ENCODE data around the gene MIF4GD. TPM values are rescaled to one million over a fixed set of nuclear protein-coding genes. Genes with fewer than 3 reads are reported as not detected.

MIF4GD gene
- total and polyA plus RNA-seq, 9 of the 15 experiments (the other 6 are each of a cell fraction or from before 2014, with no cell fraction given) = 11.8 to 63.8 (median 28.1) TPM

GRCh38 chr17:75238684-75239191 lies 32.3 kb downstream of the MIF4GD start (continued):
- peak; percentile 88 to 94 (median 88) for TF ChIP-seq CTCF (IDR thresholded peaks at IDR 0.05 in 2 of 3, conservative IDR thresholded peaks at IDR 0.05 in 1 of 3; ENCODE audit: insufficient read depth in 2 of 3, low read depth in 1 of 3, low read length in 3 of 3)
- peak; percentile 60 for TF ChIP-seq SUPT5H (IDR thresholded peaks at IDR 0.05)
- TF ChIP-seq POLR2AphosphoS5 (IDR thresholded peaks at IDR 0.05; ENCODE audit: control insufficient read depth, insufficient read depth, low read depth, low read length) = peak; percentile 50; the same call in 1 of the 2 replicates
- TF ChIP-seq DMBX1 (CRISPR knock-in tag; IDR thresholded peaks at IDR 0.05; ENCODE audit: borderline replicate concordance) = no peak
- TF ChIP-seq DIDO1 (tag; IDR thresholded peaks at IDR 0.05; ENCODE audit: low read depth) = no peak
- 0 out of 2 replicates have a peak, but pooled peaks have one; percentile 28 for TF ChIP-seq CC2D1A (IDR thresholded peaks at IDR 0.05)
- TF ChIP-seq TFAP4 (CRISPR knock-in tag; IDR thresholded peaks at IDR 0.05; ENCODE audit: borderline replicate concordance) = peak; percentile 19; the same call in 1 of the 2 replicates
- peak; percentile 57; the same call in 1 of the 2 replicates for TF ChIP-seq SP1 (CRISPR knock-in tag; IDR thresholded peaks at IDR 0.05)
- TF ChIP-seq ZC3H4 (CRISPR knock-in tag; IDR thresholded peaks at IDR 0.05; ENCODE audit: borderline replicate concordance) = 0 out of 2 replicates have a peak, but pooled peaks have one; percentile 31
- TF ChIP-seq THRAP3 (IDR thresholded peaks at IDR 0.05; ENCODE audit: borderline replicate concordance) = 0 out of 2 replicates have a peak, but pooled peaks have one; percentile 16
- TF ChIP-seq MAZ (CRISPR knock-in tag; conservative IDR thresholded peaks at IDR 0.05 in 1 of 2, IDR thresholded peaks at IDR 0.05 in 1 of 2) = peak in 1 of 2 experiments; percentile 72; a peak in 2 of 4 replicates
- peak; percentile 41 to 78 for TF ChIP-seq RAD21 (CRISPR knock-in tag; conservative IDR thresholded peaks at IDR 0.05 in 1 of 2, IDR thresholded peaks at IDR 0.05 in 1 of 2)
- TF ChIP-seq BACH1 (tag; IDR thresholded peaks at IDR 0.05) = no peak
- TF ChIP-seq ZNF609 (CRISPR knock-in tag; IDR thresholded peaks at IDR 0.05; ENCODE audit: borderline replicate concordance) = peak; percentile 48; the same call in 1 of the 2 replicates
- TF ChIP-seq BHLHE40 (IDR thresholded peaks at IDR 0.05; ENCODE audit: low read length) = no peak
- TF ChIP-seq TAF9B (IDR thresholded peaks at IDR 0.05; ENCODE audit: partially characterized antibody) = no peak
- peak; percentile 59 for TF ChIP-seq SMC3 (conservative IDR thresholded peaks at IDR 0.05; ENCODE audit: insufficient read depth, low read depth, low read length)
- TF ChIP-seq MYNN (IDR thresholded peaks at IDR 0.05) = peak; percentile 70
- TF ChIP-seq MYNN (CRISPR knock-in tag; IDR thresholded peaks at IDR 0.05) = no peak
- peak in 1 of 2 experiments; percentile 27; a peak in 1 of 4 replicates for TF ChIP-seq TBL1XR1 (IDR thresholded peaks at IDR 0.05; ENCODE audit: low read length in 2 of 2)

All from K562 (cell line).